SU-DHL-6 (cell line): ENCODE data around the gene FRA10AC1.

Source experiments
- H2AFZ ChIP-seq: fragments of 200-600 bp; sonication (generic); 2 replicates; pipeline ENCODE4 v1.6.1; 2014; ENCODE audit warnings: low read depth, mild to moderate bottlenecking, moderate library complexity, mixed read lengths, antibody characterized with exemption, low read length; ENCODE audit not compliant: severe bottlenecking
- H3F3A ChIP-seq: fragments of 200-600 bp; shearing (Covaris generic); 2 replicates; pipeline ENCODE4 v1.6.0; 2016; ENCODE audit warnings: antibody characterized with exemption, mild to moderate bottlenecking; ENCODE audit not compliant: insufficient read depth
- H3K27ac ChIP-seq: fragments of 200-600 bp; sonication (generic); 2 replicates; pipeline ENCODE4 v1.5.1; 2016; ENCODE audit warnings: low read depth, mild to moderate bottlenecking, low read length, moderate library complexity, mixed read lengths
- H3K27me3 ChIP-seq: fragments of 200-600 bp; sonication (generic), shearing (Covaris generic); 2 replicates; pipeline ENCODE4 v1.6.0; 2014; ENCODE audit warnings: mild to moderate bottlenecking, low read length
- H3K36me3 ChIP-seq: fragments of 200-600 bp; sonication (generic); 2 replicates; pipeline ENCODE4 v1.6.1; 2014; ENCODE audit warnings: mild to moderate bottlenecking, low read length, mixed read lengths
- H3K4me2 ChIP-seq: fragments of 300-600, 200-600 bp; shearing (Covaris generic), sonication (generic); 2 replicates; pipeline ENCODE4 v1.6.0; 2014; ENCODE audit warnings: low read length, low read depth, mild to moderate bottlenecking; ENCODE audit not compliant: poor library complexity, severe bottlenecking
- H3K4me3 ChIP-seq: fragments of 200-600 bp; sonication (generic); 2 replicates; pipeline ENCODE4 v1.5.1; 2014; ENCODE audit warnings: antibody characterized with exemption, low read length, mild to moderate bottlenecking, mixed read lengths; ENCODE audit not compliant: insufficient read depth, poor library complexity, severe bottlenecking
- H3K79me2 ChIP-seq: fragments of 200-600 bp; sonication (generic); 2 replicates; pipeline ENCODE4 v1.6.1; 2014; ENCODE audit warnings: mild to moderate bottlenecking, low read length, moderate library complexity; ENCODE audit not compliant: insufficient read depth
- H3K9ac ChIP-seq: fragments of 200-600 bp; sonication (generic); 2 replicates; pipeline ENCODE4 v1.7.0; 2014; ENCODE audit warnings: mild to moderate bottlenecking, low read length
- H3K9me2 ChIP-seq: fragments of 200-600 bp; sonication (generic); replicated peaks from 2 replicates; pipeline ENCODE4 v1.6.1; 2014; ENCODE audit warnings: low read length; ENCODE audit not compliant: insufficient read depth
- H3K9me3 ChIP-seq: fragments of 200-600 bp; sonication (generic); 2 replicates; pipeline ENCODE4 v1.6.1; 2014; ENCODE audit warnings: low read length, mixed read lengths; ENCODE audit not compliant: insufficient read depth
- H4K20me1 ChIP-seq: fragments of 200-600 bp; sonication (generic); 2 replicates; pipeline ENCODE4 v1.6.1; 2014; ENCODE audit warnings: low read depth, mild to moderate bottlenecking, antibody characterized with exemption, low read length, moderate library complexity, mixed read lengths
- EZH2phosphoT487 ChIP-seq: fragments of 200-600 bp; sonication (generic), shearing (Covaris generic); conservative IDR thresholded peaks from 2 replicates; pipeline ENCODE4 v1.6.1; 2018; ENCODE audit warnings: mild to moderate bottlenecking, antibody characterized with exemption, low read length, moderate library complexity, mixed read lengths
- TF ChIP-seq, protein P1 (sequence below): fragments of 200-600 bp; sonication (generic); IDR thresholded peaks from one replicate; pipeline ENCODE4 v1.5.1; 2017; ENCODE audit warnings: antibody characterized with exemption, mild to moderate bottlenecking, low read length, moderate library complexity; ENCODE audit not compliant: insufficient read depth, poor library complexity, severe bottlenecking

Gene FRA10AC1

DNA sequence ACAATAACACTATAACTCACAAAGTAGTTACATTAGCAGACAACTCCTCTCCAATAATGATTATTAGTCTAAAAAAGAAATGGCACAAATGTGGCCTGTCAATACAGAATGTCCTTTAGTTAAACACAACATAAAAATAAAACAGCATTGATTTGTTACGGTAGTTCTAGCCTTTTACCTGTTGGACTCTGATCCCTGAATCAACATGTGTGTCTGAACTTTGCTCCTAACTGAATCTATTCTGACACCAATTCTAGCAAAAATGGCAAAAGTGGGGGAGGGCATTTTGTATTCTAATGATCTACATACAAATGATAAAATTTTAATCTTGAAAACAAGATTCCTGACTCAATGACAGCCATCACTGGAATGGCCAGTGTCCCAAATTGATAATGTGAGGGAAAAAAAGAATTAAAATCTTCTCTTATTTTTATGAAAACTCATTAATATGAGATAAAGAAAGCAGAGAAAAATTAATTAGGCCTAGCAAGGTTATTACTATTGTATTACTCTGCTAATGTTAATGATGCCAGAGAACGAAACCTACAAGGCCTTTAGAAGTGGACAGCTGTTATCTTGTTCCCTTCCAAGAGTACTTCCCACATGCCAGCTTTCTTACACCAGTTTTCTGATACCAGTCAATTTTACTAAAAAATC, 30.2 kb downstream of the FRA10AC1 start:
- Histone ChIP-seq H3K9ac (no peak overlapping the region), H3K4me3 (no peak overlapping the region), H3K9me2 (no peaks in the 10 kb centered on the region), H3K36me3 (peaks cover 58% of the 10 kb centered on the region; the same call in 1 of the 2 replicates), H3K27me3 (no peaks in the 10 kb centered on the region), H2AFZ (no peak overlapping the region), H4K20me1 (no peaks in the 10 kb centered on the region), H3F3A (no peaks in the 10 kb centered on the region), H3K79me2 (no peaks in the 10 kb centered on the region), H3K27ac (no peak overlapping the region), H3K9me3 (no peaks in the 10 kb centered on the region), H3K4me2 (no peak overlapping the region)
- TF ChIP-seq EZH2phosphoT487: no peak
- TF ChIP-seq, protein P1, sequence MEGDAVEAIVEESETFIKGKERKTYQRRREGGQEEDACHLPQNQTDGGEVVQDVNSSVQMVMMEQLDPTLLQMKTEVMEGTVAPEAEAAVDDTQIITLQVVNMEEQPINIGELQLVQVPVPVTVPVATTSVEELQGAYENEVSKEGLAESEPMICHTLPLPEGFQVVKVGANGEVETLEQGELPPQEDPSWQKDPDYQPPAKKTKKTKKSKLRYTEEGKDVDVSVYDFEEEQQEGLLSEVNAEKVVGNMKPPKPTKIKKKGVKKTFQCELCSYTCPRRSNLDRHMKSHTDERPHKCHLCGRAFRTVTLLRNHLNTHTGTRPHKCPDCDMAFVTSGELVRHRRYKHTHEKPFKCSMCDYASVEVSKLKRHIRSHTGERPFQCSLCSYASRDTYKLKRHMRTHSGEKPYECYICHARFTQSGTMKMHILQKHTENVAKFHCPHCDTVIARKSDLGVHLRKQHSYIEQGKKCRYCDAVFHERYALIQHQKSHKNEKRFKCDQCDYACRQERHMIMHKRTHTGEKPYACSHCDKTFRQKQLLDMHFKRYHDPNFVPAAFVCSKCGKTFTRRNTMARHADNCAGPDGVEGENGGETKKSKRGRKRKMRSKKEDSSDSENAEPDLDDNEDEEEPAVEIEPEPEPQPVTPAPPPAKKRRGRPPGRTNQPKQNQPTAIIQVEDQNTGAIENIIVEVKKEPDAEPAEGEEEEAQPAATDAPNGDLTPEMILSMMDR: no peak

DNA sequence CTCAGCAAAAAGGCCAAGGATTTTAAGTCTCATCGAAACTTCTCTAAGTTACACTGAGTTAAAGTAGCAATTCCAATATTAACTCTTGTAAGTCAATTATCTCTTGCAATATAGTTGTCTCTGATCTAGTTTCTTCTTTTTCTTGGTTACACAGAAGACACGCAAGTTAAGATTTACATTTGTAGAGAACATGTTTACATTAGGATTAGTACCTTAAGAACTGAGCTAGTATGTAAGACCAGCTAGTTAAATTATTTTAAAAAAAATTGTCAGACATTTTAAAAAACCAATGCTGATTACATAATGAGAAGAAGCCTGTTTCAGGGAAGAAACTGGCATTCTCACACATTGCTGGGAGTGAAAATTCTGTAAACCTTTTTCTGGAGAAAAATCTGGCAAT, 31.4 kb downstream of the FRA10AC1 start:
- Histone ChIP-seq H3K27ac (no peak overlapping the region), H3K79me2 (no peaks in the 10 kb centered on the region), H3K9me3 (no peaks in the 10 kb centered on the region), H3K9me2 (no peaks in the 10 kb centered on the region), H3K4me2 (no peak overlapping the region), H3F3A (no peaks in the 10 kb centered on the region), H3K4me3 (no peak overlapping the region), H3K27me3 (no peaks in the 10 kb centered on the region), H4K20me1 (no peaks in the 10 kb centered on the region), H2AFZ (no peak overlapping the region), H3K9ac (no peak overlapping the region), H3K36me3 (peaks cover 53% of the 10 kb centered on the region; the same call in 1 of the 2 replicates)
- no peak for TF ChIP-seq EZH2phosphoT487
- TF ChIP-seq, protein P1: no peak

DNA sequence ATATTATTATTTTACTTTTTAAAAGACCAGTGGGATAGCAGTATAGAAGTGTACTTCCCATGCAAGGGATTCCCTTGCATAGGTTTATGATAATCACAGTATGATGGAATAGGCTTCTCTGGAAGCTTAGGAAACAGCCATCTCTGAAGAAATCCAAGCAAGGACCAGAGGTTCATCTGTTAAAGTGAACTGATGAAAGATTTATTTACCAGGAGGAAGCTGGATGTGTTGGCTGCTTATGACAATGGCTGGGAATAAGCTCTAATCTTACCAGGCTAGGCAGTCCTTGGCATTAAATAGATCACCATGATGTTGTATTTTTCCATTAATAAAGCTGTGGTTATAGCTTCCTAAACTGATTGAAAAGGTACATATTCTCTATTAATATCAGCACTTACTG, 32.0 kb downstream of the FRA10AC1 start:
- Histone ChIP-seq H3K9ac (no peak overlapping the region), H3K79me2 (no peaks in the 10 kb centered on the region), H3K4me2 (no peak overlapping the region), H3K27me3 (no peaks in the 10 kb centered on the region), H3F3A (no peaks in the 10 kb centered on the region), H3K9me3 (no peaks in the 10 kb centered on the region), H3K9me2 (no peaks in the 10 kb centered on the region), H4K20me1 (no peaks in the 10 kb centered on the region), H3K27ac (no peak overlapping the region), H3K36me3 (peaks cover 54% of the 10 kb centered on the region; the same call in 1 of the 2 replicates), H2AFZ (no peak overlapping the region), H3K4me3 (no peak overlapping the region)
- no peak for TF ChIP-seq EZH2phosphoT487
- TF ChIP-seq, protein P1: no peak
